ENCODE data around the gene SOX8.

SOX8 gene

GRCh38 chr16:974001-974601 lies 7.5 kb upstream of the SOX8 start:
- DNase-seq (ENCODE audit: low spot score): no peak

DNA sequence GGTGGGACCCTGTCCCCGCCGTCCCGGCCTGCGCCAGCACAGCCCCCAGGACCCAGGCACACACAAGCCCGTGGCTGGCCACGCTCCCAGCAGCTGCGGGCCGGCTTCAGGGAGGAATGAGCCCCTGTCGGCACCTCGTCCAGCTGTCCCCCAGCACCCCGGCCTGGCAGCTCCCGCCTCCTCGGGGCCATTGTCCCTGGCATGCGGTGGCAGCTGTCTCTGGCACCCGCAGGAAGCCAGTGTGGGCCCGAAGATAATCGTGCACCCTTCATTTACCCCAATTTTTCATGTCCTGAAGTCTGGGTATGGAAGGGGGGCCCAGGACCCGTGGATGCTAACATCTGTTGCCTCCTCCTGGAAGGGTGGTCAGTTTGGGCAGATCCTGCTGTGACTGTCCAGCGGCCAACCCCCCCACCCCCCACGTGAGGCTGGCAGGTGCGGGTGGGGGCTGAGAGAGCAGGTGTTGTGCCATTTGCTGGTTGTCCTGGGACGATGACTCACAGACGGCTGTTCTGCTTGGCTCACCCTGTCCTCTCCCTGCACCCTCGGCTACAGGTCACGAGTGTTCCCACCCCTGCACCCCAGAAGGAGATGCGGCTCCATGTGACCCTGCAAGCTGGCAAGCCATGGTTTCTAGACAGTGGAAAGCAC lies 6.8 kb upstream of the SOX8 start:
- DNase-seq (ENCODE audit: low spot score): no peak

GRCh38 chr16:975291-975690 lies 6.3 kb upstream of the SOX8 start:
- no peak for DNase-seq (ENCODE audit: low spot score)

- no peak for DNase-seq (ENCODE audit: low spot score)
Observed at GRCh38 chr16:976389-976931, 5.1 kb upstream of the SOX8 start.

DNA sequence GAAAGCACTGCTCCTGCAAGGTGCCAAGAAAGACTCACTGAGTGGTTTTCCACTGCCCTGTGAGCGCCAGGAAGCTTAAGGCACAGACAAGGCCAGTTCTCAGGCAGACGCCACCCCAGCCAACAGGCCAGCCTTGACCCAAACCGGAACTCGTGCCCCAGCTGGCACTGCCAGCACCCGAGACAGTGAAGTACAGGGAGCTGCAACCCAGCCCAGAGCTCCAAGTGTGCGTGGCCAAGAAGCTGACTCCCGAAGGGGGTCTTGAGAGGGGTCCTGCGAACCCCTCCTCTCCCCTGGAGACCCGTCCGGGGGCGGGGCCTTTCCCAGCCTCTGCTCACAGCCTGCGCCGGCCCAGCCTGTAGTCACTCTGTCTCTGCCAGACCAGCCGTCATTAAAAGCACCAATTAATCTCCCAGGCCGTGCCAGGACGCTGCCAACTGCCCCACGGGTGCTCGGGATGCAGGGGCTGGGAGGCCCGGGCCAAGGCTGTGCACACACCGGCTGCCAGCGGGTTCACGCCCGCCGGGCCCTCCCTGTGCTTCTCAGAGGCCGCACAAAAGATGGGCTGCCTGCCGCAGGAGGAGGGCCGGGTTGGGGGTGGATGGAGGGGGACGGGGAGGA lies 4.4 kb upstream of the SOX8 start:
- no peak for DNase-seq (ENCODE audit: low spot score)

GRCh38 chr16:977896-978295 lies 3.7 kb upstream of the SOX8 start:
- no peak for DNase-seq (ENCODE audit: low spot score)

GRCh38 chr16:978403-978802 lies 3.2 kb upstream of the SOX8 start:
- no peak for DNase-seq (ENCODE audit: low spot score)

DNA sequence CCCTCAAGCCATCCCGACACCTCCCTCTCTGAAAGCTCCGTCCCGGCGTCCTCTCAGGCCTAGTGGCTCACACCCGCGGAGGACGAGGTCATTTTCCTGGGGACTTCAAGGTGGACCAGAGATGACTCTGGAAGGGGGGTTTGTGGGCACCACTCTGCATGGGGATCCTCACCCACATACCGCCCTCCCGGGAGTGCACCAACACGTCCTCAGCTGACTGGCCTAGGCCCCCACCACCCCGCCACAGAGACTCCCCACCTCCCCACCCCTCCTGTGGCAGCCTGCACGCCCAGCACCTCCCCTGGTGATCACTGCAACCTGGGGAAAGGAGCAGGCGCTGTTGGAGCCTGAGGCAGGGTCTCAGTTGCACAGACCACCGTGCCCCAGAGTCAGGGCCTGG lies 2.4 kb upstream of the SOX8 start:
- no peak for DNase-seq (ENCODE audit: low spot score)

GRCh38 chr16:979859-980594 lies 1.5 kb upstream of the SOX8 start:
- peak; percentile 68 for DNase-seq (ENCODE audit: low spot score)

GRCh38 chr16:980595-980854 lies 1.0 kb upstream of the SOX8 start:
- no peak for DNase-seq (ENCODE audit: low spot score)

GRCh38 chr16:982145-983043 lies 824 bp downstream of the SOX8 start:
- no peak for DNase-seq (ENCODE audit: low spot score)

DNA sequence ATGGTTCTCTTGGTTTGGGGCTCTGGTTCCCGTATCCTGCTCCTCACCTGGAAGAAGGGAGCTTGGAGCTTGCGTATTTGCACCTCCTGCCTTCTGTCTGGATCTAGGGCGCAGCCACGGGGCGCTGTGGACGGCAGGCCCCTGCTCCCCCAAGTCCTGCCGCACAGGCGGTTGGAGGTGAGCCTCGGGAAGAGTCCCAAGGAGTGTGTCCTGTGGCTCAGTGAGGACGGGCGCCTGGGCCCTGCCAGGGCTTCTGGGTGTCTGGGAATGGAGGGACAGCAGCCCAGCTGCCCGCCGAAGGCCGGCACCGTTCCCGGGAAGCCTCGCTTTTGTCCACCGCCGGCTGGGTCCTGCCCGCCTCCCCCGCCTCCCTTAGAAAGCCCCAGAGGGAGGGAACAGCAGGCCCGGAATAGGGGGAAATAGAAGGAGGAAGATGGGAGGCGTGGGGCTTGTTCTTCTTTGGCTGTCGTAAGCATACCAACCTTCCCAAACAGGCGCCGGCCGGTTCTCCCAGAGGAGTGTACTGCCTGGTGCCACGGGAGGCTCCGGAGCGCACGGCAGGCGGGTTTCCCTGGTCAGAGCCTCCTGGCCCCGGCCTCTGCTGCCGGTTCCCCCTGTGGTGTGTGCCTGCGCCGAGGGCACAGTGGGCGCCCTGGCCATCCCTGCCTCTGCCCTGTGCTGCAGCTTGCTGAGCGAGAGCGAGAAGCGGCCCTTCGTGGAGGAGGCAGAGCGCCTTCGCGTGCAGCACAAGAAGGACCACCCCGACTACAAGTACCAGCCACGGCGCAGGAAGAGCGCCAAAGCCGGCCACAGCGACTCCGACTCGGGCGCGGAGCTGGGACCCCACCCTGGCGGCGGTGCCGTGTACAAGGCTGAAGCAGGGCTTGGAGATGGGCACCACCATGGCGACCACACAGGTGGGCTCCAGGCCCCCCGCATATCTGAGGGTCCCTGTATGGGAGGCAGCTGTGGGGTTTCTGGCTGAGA lies 1.8 kb downstream of the SOX8 start:
- DNase-seq (ENCODE audit: low spot score): no peak

- no peak for DNase-seq (ENCODE audit: low spot score)
Observed at GRCh38 chr16:984121-984694, 2.6 kb downstream of the SOX8 start.

DNA sequence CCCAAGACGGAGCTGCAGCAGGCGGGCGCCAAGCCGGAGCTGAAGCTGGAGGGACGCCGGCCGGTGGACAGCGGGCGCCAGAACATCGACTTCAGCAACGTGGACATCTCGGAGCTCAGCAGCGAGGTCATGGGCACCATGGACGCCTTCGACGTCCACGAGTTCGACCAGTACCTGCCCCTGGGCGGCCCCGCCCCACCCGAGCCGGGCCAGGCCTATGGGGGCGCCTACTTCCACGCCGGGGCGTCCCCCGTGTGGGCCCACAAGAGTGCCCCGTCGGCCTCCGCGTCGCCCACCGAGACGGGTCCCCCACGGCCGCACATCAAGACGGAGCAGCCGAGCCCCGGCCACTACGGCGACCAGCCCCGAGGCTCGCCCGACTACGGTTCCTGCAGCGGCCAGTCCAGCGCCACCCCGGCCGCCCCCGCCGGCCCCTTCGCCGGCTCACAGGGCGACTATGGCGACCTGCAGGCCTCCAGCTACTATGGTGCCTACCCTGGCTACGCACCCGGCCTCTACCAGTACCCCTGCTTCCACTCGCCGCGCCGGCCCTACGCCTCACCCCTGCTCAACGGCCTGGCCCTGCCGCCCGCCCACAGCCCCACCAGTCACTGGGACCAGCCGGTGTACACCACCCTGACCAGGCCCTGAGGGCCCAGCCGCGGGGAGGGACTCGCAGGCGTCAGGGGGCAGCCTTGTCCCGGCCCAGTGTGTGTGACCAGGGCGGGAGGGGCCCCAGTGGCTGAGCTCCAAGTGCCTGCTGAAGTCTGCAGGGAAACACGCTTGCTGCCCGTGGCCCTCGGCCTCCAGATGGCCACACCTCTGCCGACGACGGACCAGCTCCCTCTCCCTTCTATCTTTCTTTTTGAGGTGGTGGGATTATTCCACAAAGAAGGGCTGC lies 3.4 kb downstream of the SOX8 start:
- DNase-seq (ENCODE audit: low spot score): no peak

- DNase-seq (ENCODE audit: low spot score): no peak
Observed at GRCh38 chr16:985646-986400, 4.3 kb downstream of the SOX8 start.

DNA sequence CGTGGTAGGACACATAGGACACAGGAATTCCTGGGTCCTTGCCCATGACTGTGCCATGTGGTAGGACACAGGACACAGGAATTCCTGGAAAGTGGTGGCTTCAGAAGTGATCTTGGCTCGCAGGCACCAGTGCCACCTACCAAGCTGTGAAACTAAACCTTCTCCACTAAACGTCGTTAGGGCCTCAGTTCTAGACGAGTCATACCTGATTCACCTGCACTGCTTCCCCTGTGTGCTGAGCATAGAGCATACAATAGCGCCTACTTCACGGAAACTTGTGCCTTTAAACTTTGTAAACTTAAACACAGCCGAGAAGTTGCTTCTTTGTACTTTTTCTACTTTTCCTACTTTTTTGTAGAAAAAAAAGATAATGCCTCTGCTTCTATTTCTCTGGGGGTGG lies 4.8 kb downstream of the SOX8 start:
- DNase-seq (ENCODE audit: low spot score): no peak

- DNase-seq (ENCODE audit: low spot score): no peak
Observed at GRCh38 chr16:986925-987582, 5.5 kb downstream of the SOX8 start.

DNA sequence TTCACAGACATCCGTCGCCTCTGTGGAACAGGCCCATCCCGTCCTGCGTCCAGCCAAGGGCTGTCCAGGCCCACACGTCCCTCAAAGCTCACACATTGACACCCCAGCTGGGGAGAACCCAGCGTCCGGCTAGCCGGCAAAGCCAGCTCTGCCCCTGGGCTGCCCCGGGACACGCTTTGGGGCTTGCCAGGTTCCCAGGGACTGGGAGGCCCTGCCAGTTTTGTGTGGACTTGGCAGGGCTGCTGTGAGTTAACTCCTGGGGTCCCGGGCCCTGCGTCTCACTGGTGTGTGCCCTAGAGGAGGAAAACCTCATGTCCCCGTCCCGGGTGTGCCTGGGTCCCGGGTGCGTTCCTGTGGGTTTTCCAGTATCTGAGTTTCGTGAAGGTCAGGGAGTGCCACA lies 6.3 kb downstream of the SOX8 start:
- peak; percentile 29 for DNase-seq (ENCODE audit: low spot score)
